Astrocyte (in vitro differentiated cells and primary cell): ENCODE measurements around the gene FXYD4.

Experiments used
- EZH2 ChIP-seq: IDR thresholded peaks from 2 replicates; pipeline ENCODE4 v1.6.1; 2012; ENCODE audit warnings: mild to moderate bottlenecking, low read length, inconsistent platforms; ENCODE audit not compliant: insufficient read depth
- TF ChIP-seq, protein P1 (sequence below): IDR thresholded peaks from 2 replicates; pipeline ENCODE4 v1.5.1; 2011; ENCODE audit warnings: low read depth, mild to moderate bottlenecking, inconsistent platforms, low read length, moderate library complexity; ENCODE audit not compliant: insufficient read depth

- TF ChIP-seq, protein P1, sequence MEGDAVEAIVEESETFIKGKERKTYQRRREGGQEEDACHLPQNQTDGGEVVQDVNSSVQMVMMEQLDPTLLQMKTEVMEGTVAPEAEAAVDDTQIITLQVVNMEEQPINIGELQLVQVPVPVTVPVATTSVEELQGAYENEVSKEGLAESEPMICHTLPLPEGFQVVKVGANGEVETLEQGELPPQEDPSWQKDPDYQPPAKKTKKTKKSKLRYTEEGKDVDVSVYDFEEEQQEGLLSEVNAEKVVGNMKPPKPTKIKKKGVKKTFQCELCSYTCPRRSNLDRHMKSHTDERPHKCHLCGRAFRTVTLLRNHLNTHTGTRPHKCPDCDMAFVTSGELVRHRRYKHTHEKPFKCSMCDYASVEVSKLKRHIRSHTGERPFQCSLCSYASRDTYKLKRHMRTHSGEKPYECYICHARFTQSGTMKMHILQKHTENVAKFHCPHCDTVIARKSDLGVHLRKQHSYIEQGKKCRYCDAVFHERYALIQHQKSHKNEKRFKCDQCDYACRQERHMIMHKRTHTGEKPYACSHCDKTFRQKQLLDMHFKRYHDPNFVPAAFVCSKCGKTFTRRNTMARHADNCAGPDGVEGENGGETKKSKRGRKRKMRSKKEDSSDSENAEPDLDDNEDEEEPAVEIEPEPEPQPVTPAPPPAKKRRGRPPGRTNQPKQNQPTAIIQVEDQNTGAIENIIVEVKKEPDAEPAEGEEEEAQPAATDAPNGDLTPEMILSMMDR, result no peak
- no peak for TF ChIP-seq EZH2
These were observed 25.6 kb downstream of the FXYD4 start for GRCh38 chr10:43396928-43397624.
